Keratinocyte (primary cell): ENCODE measurements around the gene SPATA16.

Experiments
- EZH2 ChIP-seq: IDR thresholded peaks from one replicate; pipeline ENCODE4 v1.6.1; 2012; ENCODE audit warnings: inconsistent platforms, mild to moderate bottlenecking, low read length, moderate library complexity
- TF ChIP-seq, protein P1 (sequence below), 3 experiments: IDR thresholded peaks in 1 of 3; conservative IDR thresholded peaks in 1 of 3; optimal IDR thresholded peaks in 1 of 3; 2 replicates in 2 of 3; 3 replicates in 1 of 3; pipeline versions ENCODE3 to v1.5.1; 2011; ENCODE audit warnings: low read length in 3 of 3, mild to moderate bottlenecking in 3 of 3, moderate library complexity in 2 of 3, control low read depth in 1 of 3, inconsistent platforms in 1 of 3; ENCODE audit not compliant: insufficient read depth in 2 of 3; ENCODE audit errors: extremely low read depth in 1 of 3

DNA sequence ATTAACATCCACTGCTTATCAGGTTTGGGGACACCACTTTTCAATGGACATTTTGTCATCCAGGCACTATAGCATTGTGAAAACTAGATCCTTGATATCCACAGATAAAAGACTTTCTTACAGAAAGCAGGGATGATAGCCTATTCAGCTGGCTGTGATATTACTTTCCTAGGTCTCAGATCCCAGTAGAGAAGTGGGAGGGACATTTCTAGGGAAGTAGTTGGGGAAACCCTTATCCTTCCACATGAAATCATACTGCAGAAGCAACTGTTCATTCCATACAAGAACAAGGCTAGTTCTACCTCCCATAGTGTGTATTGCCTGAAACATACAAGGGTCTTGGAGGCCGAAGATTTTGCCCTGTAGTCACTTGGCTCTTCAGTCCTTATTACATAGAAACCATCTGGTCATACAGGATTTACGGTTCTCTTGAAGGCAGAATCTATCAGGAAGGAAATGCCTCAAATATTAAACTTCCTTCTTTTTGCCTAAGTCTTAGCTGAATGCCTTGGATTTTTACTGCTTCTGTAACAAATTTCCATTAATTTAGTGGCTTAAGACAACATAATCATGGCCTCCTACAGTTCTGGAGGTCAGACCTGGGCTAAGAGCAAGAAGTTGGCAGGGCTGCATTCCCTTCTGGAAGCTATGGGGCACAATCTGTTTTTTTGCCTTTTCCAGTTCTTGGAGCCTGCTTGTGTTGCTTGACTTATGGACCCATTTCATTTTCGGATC lies 271.1 kb downstream of the SPATA16 start:
- TF ChIP-seq, protein P1, sequence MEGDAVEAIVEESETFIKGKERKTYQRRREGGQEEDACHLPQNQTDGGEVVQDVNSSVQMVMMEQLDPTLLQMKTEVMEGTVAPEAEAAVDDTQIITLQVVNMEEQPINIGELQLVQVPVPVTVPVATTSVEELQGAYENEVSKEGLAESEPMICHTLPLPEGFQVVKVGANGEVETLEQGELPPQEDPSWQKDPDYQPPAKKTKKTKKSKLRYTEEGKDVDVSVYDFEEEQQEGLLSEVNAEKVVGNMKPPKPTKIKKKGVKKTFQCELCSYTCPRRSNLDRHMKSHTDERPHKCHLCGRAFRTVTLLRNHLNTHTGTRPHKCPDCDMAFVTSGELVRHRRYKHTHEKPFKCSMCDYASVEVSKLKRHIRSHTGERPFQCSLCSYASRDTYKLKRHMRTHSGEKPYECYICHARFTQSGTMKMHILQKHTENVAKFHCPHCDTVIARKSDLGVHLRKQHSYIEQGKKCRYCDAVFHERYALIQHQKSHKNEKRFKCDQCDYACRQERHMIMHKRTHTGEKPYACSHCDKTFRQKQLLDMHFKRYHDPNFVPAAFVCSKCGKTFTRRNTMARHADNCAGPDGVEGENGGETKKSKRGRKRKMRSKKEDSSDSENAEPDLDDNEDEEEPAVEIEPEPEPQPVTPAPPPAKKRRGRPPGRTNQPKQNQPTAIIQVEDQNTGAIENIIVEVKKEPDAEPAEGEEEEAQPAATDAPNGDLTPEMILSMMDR (optimal IDR thresholded peaks at IDR 0.05 in 1 of 3, IDR thresholded peaks at IDR 0.05 in 1 of 3, conservative IDR thresholded peaks at IDR 0.05 in 1 of 3; ENCODE audit: extremely low read depth in 1 of 3, insufficient read depth in 2 of 3, low read length in 3 of 3) = no peak
- no peak for TF ChIP-seq EZH2
